Adipocyte (in vitro differentiated cells): Measurements from ENCODE around the gene DOCK6.

Experiments
- DNase-seq: peaks from one replicate; pipeline ENCODE4 v3.0.0-alpha.2; 2015; ENCODE audit warnings: low read depth
- H3K27me3 ChIP-seq: replicated peaks from 2 replicates; pipeline ENCODE4 v1.7.0; 2013; ENCODE audit warnings: mild to moderate bottlenecking, low read length, moderate library complexity; ENCODE audit not compliant: control insufficient read depth, insufficient read depth
- H3K36me3 ChIP-seq: 2 replicates; pipeline ENCODE4 v1.7.0; 2013; ENCODE audit warnings: low read length, mild to moderate bottlenecking, moderate library complexity; ENCODE audit not compliant: control insufficient read depth, insufficient read depth, severe bottlenecking
- H3K4me1 ChIP-seq: 2 replicates; pipeline ENCODE4 v1.7.0; 2013; ENCODE audit warnings: mild to moderate bottlenecking, low read length, moderate library complexity; ENCODE audit not compliant: control insufficient read depth, insufficient read depth
- H3K4me3 ChIP-seq: 2 replicates; pipeline ENCODE4 v1.7.0; 2013; ENCODE audit warnings: mild to moderate bottlenecking, low read length, moderate library complexity
- H3K9ac ChIP-seq: 2 replicates; pipeline ENCODE4 v1.7.0; 2013; ENCODE audit warnings: mild to moderate bottlenecking, low read length, moderate library complexity
- H3K9me3 ChIP-seq: 2 replicates; pipeline ENCODE4 v1.7.0; 2013; ENCODE audit warnings: mild to moderate bottlenecking, low read length, moderate library complexity; ENCODE audit not compliant: control insufficient read depth

The DOCK6 gene

GRCh38 chr19:11200015-11200574 is 62.2 kb downstream of the DOCK6 start:
- no peak for DNase-seq
- H3K9ac ChIP-seq, result no peak overlapping the region
- H3K4me1 ChIP-seq, result peaks cover 48% of the 10 kb centered on the region
- H3K4me3 ChIP-seq, result no peak overlapping the region
- peaks cover 22% of the 10 kb centered on the region for H3K36me3 ChIP-seq
- no peaks in the 10 kb centered on the region for H3K9me3 ChIP-seq
- no peaks in the 10 kb centered on the region for H3K27me3 ChIP-seq

DNA sequence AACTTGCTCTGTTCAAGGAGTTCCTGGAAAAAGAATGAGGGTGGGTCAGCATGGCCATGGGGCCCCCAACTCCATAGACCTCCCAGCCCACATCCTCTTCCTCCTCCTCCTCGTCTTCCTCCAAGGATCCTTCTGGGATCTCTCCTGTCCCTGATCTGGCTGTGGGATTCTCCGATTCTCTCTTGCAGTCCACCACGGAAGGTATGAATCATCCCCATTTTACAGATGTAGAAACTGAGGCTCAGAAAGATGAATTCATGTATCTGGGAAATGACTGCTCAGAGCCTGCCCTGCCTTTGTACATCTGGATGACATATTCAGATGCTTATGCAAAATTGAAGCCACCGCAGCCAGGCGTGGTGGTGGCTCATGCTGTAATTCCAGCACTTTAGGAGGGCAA is 62.8 kb downstream of the DOCK6 start:
- Histone ChIP-seq H3K9ac (peak overlapping the region; percentile 71), H3K4me3 (no peak overlapping the region), H3K27me3 (no peaks in the 10 kb centered on the region), H3K9me3 (no peaks in the 10 kb centered on the region), H3K4me1 (peaks cover 48% of the 10 kb centered on the region), H3K36me3 (peaks cover 22% of the 10 kb centered on the region)
- no peak for DNase-seq

DNA sequence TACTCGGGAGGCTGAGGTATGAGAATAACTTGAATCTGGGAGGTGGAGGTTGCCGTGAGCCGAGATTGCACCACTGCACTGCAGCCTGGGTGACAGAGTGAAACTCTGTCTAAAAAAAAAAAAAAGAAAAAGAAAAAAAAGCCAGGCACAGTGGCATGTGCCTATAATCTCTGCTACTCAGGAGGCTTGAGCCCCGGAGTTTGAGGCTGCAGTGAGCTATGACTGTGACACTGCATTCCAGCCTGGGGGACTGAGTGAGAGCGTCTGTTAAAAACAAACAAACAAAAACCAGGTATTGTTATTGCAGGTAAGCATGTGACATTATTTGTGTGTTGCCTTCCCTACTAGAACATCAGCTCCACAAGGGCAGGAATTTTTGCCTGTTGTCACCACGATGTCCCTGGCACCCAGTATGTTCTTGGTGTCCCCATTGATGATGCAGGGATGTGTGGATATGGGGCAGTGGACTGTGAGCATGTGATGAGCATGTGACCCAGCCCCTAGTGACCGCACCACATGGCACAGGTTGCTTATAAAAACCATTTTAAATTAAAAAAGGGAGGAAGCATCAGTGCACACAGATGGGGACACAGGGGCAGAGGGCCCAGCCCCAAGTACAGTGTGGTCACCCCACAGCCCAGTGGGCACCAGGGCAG is 63.4 kb downstream of the DOCK6 start:
- no peaks in the 10 kb centered on the region for H3K27me3 ChIP-seq

DNA sequence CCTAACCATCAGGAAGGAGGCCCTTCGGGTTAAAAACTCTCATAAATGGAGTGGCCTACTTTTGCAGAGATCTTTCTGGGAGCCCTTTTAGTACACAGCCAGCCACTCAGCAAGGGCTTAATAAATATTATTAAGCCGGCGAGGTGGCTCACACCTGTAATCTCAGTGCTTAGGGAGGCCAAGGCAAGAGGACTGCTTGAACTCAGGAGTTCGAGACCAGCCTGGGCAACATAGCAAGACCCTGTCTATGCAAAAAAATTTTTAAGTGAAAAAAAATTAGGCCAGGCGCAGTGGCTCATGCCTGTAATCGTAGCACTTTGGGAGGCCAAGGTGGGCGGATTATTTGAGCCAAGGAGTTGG is 64.2 kb downstream of the DOCK6 start:
- H3K4me3 ChIP-seq, result peak overlapping the region; percentile 40
- H3K36me3 ChIP-seq, result peaks cover 31% of the 10 kb centered on the region

More for the DNA sequence above, 63.4 kb downstream of the DOCK6 start:
- H3K4me1 ChIP-seq, result peaks cover 47% of the 10 kb centered on the region
- H3K4me3 ChIP-seq, result no peak overlapping the region
- H3K9ac ChIP-seq, result peak overlapping the region; percentile 71
- peaks cover 24% of the 10 kb centered on the region for H3K36me3 ChIP-seq
- no peaks in the 10 kb centered on the region for H3K9me3 ChIP-seq
- no peak for DNase-seq

GRCh38 chr19:11197291-11198174 is 64.8 kb downstream of the DOCK6 start, which contains the start of gene KANK2:
KANK2 (minus strand) TSS chr19:11197545; CDS start chr19:11194511, 3,034 bp downstream.
- Histone ChIP-seq H3K4me3 (peak within 1 kb of the TSS; percentile 97), H3K9ac (peak within 1 kb of the TSS; percentile 99), H3K36me3 (peaks cover 38% of the 10 kb centered on the region), H3K4me1 (peaks cover 42% of the 10 kb centered on the region), H3K27me3 (no peaks in the 10 kb centered on the region), H3K9me3 (no peaks in the 10 kb centered on the region)
- peak; percentile 92 for DNase-seq

More for the DNA sequence above, 64.2 kb downstream of the DOCK6 start:
- no peaks in the 10 kb centered on the region for H3K27me3 ChIP-seq
- peaks cover 42% of the 10 kb centered on the region for H3K4me1 ChIP-seq
- no peak for DNase-seq
- peak overlapping the region; percentile 71 for H3K9ac ChIP-seq
- H3K9me3 ChIP-seq, result no peaks in the 10 kb centered on the region

GRCh38 chr19:11196406-11197287 is 65.7 kb downstream of the DOCK6 start:
- no peaks in the 10 kb centered on the region for H3K9me3 ChIP-seq
- peaks cover 41% of the 10 kb centered on the region for H3K36me3 ChIP-seq
- peaks cover 48% of the 10 kb centered on the region for H3K4me1 ChIP-seq
- peak overlapping the region; percentile 97 for H3K4me3 ChIP-seq
- no peaks in the 10 kb centered on the region for H3K27me3 ChIP-seq
- DNase-seq, result peak; percentile 73
- peak overlapping the region; percentile 99 for H3K9ac ChIP-seq

- Histone ChIP-seq H3K36me3 (peaks cover 36% of the 10 kb centered on the region), H3K4me3 (peak overlapping the region; percentile 97), H3K9ac (peak overlapping the region; percentile 85)
Measured at GRCh38 chr19:11195681-11196080, 66.6 kb downstream of the DOCK6 start.

DNA sequence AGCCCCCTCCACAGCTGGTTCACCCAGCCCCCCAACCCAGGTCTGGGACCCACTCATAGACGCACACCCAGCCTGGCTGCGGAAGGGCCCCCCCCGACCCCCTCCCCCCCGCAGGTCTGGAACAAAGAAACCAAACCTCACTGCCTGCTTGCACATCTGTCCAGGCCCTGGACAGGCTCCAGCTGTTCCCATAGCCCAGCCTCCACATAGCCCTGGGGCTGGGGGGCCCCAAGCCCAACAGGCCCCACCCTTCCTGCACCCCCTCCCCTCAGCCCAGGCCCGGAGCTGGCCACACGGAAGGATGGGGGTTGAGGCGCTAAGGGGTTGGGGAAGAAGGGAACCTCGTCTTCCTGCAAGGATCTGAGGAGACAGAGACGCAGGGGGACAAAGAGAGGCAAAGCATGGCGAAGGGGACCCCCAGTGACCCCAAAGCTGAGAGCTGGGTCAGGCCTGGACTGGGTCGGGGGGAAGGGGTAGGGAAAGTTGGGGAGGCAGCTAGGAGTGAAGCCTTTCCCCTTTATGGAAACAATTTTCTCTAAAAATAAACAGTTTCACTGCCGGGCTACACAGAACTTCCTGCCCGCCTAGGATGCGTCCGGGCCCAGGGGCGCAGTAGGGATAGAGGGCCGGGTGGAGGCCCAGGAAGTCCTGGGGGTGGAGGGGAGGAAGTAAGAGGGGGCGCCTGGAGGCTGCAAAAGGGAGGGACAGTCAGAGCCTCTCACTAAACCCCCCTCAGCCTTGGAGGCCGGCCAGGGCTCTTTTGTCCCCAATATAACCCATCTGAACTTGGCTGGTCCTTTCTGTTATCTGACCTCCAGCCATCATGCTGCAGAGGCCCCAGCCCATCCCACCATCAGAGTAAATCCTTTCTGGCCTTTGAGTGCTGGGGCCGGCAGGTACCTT is 67.4 kb downstream of the DOCK6 start:
- Histone ChIP-seq H3K27me3 (no peaks in the 10 kb centered on the region), H3K4me3 (peak overlapping the region; percentile 97), H3K4me1 (peaks cover 60% of the 10 kb centered on the region), H3K9me3 (no peaks in the 10 kb centered on the region), H3K9ac (peak overlapping the region; percentile 85), H3K36me3 (peaks cover 33% of the 10 kb centered on the region)
- peak; percentile 54 for DNase-seq

More at GRCh38 chr19:11195681-11196080, 66.6 kb downstream of the DOCK6 start:
- H3K9me3 ChIP-seq, result no peaks in the 10 kb centered on the region
- H3K27me3 ChIP-seq, result no peaks in the 10 kb centered on the region
- DNase-seq, result no peak
- peaks cover 54% of the 10 kb centered on the region for H3K4me1 ChIP-seq

DNA sequence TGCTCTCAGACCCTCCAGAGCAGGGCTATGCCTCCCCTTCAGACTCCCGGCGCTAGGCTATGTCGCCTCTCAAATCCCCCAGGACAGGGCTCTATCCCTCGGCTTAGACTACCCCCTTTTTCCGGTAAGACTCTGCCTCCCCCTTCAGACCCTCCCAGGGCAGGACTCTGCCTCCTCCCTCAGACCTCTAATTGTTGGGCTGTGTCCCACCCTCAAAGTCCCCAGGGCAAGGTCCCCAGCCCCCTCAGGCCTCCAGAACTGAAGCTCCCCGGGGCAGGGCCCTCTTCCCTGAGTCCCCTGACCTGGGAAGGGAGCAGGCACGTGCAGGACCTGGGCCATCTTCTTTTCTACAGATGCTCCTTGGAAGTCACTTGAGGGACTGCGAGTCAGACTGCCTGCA is 68.2 kb downstream of the DOCK6 start:
- Histone ChIP-seq H3K4me3 (peak overlapping the region; percentile 4), H3K27me3 (no peaks in the 10 kb centered on the region), H3K36me3 (peaks cover 33% of the 10 kb centered on the region), H3K9ac (peak overlapping the region; percentile 54), H3K4me1 (peaks cover 66% of the 10 kb centered on the region), H3K9me3 (no peaks in the 10 kb centered on the region)
- DNase-seq, result no peak
